ENCODE data around the gene INPP5A.

- TF ChIP-seq ISL1 (CRISPR knock-in tag; IDR thresholded peaks at IDR 0.05) = no peak
- no peak for TF ChIP-seq ZFP3 (CRISPR knock-in tag; IDR thresholded peaks at IDR 0.05)
- no peak for TF ChIP-seq CREB5 (CRISPR knock-in tag; IDR thresholded peaks at IDR 0.05; ENCODE audit: low read depth)
- no peak for TF ChIP-seq GLIS3 (CRISPR knock-in tag; IDR thresholded peaks at IDR 0.05)
- TF ChIP-seq ZFP30 (CRISPR knock-in tag; IDR thresholded peaks at IDR 0.05) = no peak
- no peak for TF ChIP-seq PATZ1 (CRISPR knock-in tag; IDR thresholded peaks at IDR 0.05; ENCODE audit: borderline replicate concordance)
- TF ChIP-seq CSDC2 (CRISPR knock-in tag; IDR thresholded peaks at IDR 0.05) = no peak
- no peak for TF ChIP-seq ESRRG (CRISPR knock-in tag; IDR thresholded peaks at IDR 0.05)
- no peak for TF ChIP-seq ZNF70 (CRISPR knock-in tag; IDR thresholded peaks at IDR 0.05)
- no peak for TF ChIP-seq RARB (CRISPR knock-in tag; IDR thresholded peaks at IDR 0.05)
- TF ChIP-seq ZC3H10 (CRISPR knock-in tag; IDR thresholded peaks at IDR 0.05) = no peak
- TF ChIP-seq TOX (CRISPR knock-in tag; IDR thresholded peaks at IDR 0.05; ENCODE audit: borderline replicate concordance) = no peak
- TF ChIP-seq OSR1 (CRISPR knock-in tag; IDR thresholded peaks at IDR 0.05) = no peak
- TF ChIP-seq BACH2 (CRISPR knock-in tag; IDR thresholded peaks at IDR 0.05; ENCODE audit: borderline replicate concordance) = no peak
Observed at GRCh38 chr10:132566892-132567291, 29.3 kb downstream of the INPP5A start.

All from SK-N-SH treated with all-trans-retinoic acid at 6 μM for 48 hours (cell line).